ENCODE measurements around the gene NKAIN2.

NKAIN2 gene

DNA sequence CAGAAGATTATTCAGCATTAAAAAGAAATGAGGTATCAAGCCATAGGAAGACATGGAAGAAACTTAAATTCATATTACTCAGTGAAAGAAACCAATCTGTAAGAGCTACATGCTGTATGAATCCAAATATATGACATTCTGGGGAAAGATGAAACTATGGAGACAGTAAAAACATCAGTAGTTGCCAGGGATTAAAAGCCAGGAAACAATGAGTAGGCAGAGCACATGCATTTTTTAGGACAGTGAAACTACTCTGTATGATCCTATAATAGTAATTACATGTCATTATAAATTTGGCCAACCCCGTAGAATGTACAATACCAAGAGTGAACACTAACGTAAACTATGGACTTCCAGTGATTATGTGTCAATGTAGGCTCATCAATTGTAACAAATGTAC lies 1065.8 kb downstream of the NKAIN2 start:
- H3K27ac ChIP-seq (ENCODE audit: low read depth, low read length): no peak overlapping the region
- no peaks in the 10 kb centered on the region for H4K20me1 ChIP-seq (ENCODE audit: low read depth, low read length)
- no peak overlapping the region for H2AFZ ChIP-seq (ENCODE audit: low read depth, low read length, severe bottlenecking)
- TF ChIP-seq, protein P1, sequence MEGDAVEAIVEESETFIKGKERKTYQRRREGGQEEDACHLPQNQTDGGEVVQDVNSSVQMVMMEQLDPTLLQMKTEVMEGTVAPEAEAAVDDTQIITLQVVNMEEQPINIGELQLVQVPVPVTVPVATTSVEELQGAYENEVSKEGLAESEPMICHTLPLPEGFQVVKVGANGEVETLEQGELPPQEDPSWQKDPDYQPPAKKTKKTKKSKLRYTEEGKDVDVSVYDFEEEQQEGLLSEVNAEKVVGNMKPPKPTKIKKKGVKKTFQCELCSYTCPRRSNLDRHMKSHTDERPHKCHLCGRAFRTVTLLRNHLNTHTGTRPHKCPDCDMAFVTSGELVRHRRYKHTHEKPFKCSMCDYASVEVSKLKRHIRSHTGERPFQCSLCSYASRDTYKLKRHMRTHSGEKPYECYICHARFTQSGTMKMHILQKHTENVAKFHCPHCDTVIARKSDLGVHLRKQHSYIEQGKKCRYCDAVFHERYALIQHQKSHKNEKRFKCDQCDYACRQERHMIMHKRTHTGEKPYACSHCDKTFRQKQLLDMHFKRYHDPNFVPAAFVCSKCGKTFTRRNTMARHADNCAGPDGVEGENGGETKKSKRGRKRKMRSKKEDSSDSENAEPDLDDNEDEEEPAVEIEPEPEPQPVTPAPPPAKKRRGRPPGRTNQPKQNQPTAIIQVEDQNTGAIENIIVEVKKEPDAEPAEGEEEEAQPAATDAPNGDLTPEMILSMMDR (IDR thresholded peaks at IDR 0.05; ENCODE audit: insufficient read depth, low read length, poor library complexity, severe bottlenecking): no peak
- TF ChIP-seq EZH2phosphoT487 (conservative IDR thresholded peaks at IDR 0.05; ENCODE audit: low read length): no peak
- H3K9me2 ChIP-seq (replicated peaks; ENCODE audit: insufficient read depth, low read length): no peaks in the 10 kb centered on the region
- H3K36me3 ChIP-seq (ENCODE audit: low read length): no peaks in the 10 kb centered on the region
- no peak overlapping the region for H3K4me3 ChIP-seq (ENCODE audit: insufficient read depth, low read length, poor library complexity, severe bottlenecking)
- H3F3A ChIP-seq (ENCODE audit: insufficient read depth): no peaks in the 10 kb centered on the region
- H3K79me2 ChIP-seq (ENCODE audit: insufficient read depth, low read length): no peaks in the 10 kb centered on the region
- H3K9ac ChIP-seq (ENCODE audit: low read length): no peak overlapping the region
- no peaks in the 10 kb centered on the region for H3K9me3 ChIP-seq (ENCODE audit: insufficient read depth, low read length)
- H3K4me2 ChIP-seq (ENCODE audit: low read depth, low read length, poor library complexity, severe bottlenecking): no peak overlapping the region
- H3K27me3 ChIP-seq (ENCODE audit: low read length): peaks cover 2% of the 10 kb centered on the region; the same call in 1 of the 2 replicates

DNA sequence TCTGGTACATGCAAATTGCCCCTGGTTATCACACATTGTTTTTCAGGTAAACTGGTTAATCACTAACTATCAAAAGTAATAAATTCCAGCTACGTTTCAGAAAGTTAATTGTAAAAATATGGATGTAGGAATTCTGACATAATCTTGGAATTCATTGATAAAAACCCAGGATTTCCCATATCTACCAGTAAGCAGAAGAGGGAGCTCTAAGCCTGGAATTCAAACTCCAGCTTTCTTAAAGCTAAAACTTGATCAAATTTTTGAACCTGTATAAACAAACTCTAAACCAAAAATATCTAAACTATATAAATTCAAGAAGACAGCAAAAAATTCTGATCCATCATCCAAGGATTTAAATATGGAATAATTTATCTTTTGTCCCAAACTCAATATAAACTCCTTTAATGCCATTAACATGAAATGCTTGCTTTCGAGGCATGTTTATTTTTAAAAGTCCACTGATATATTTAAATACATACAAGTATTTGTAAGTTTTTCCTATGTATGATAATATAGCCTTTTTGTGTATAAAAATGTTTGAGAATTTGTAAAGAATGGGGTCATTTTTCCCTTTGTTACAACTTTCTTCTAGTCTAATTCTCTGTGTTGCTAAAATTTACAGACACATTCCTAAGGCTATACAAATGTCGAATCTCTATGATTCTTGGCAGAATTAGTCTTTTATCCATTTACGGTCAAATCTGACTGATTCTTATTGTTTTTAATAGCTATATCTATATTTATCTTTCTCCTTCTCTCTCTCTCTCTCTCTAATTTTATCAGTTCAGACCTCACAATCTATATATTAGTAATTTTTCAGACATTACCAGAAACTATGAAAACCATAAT lies 1067.2 kb downstream of the NKAIN2 start:
- no peaks in the 10 kb centered on the region for H3K79me2 ChIP-seq (ENCODE audit: insufficient read depth, low read length)
- H3K9me3 ChIP-seq (ENCODE audit: insufficient read depth, low read length): no peaks in the 10 kb centered on the region
- no peak overlapping the region for H3K4me3 ChIP-seq (ENCODE audit: insufficient read depth, low read length, poor library complexity, severe bottlenecking)
- H2AFZ ChIP-seq (ENCODE audit: low read depth, low read length, severe bottlenecking): no peak overlapping the region
- no peaks in the 10 kb centered on the region for H3K9me2 ChIP-seq (replicated peaks; ENCODE audit: insufficient read depth, low read length)
- H4K20me1 ChIP-seq (ENCODE audit: low read depth, low read length): no peaks in the 10 kb centered on the region
- no peak for TF ChIP-seq EZH2phosphoT487 (conservative IDR thresholded peaks at IDR 0.05; ENCODE audit: low read length)
- TF ChIP-seq, protein P1 (IDR thresholded peaks at IDR 0.05; ENCODE audit: insufficient read depth, low read length, poor library complexity, severe bottlenecking): no peak
- H3K27ac ChIP-seq (ENCODE audit: low read depth, low read length): no peak overlapping the region
- H3K4me2 ChIP-seq (ENCODE audit: low read depth, low read length, poor library complexity, severe bottlenecking): no peak overlapping the region
- no peaks in the 10 kb centered on the region for H3K27me3 ChIP-seq (ENCODE audit: low read length)
- H3K9ac ChIP-seq (ENCODE audit: low read length): no peak overlapping the region
- no peaks in the 10 kb centered on the region for H3K36me3 ChIP-seq (ENCODE audit: low read length)
- H3F3A ChIP-seq (ENCODE audit: insufficient read depth): no peaks in the 10 kb centered on the region

DNA sequence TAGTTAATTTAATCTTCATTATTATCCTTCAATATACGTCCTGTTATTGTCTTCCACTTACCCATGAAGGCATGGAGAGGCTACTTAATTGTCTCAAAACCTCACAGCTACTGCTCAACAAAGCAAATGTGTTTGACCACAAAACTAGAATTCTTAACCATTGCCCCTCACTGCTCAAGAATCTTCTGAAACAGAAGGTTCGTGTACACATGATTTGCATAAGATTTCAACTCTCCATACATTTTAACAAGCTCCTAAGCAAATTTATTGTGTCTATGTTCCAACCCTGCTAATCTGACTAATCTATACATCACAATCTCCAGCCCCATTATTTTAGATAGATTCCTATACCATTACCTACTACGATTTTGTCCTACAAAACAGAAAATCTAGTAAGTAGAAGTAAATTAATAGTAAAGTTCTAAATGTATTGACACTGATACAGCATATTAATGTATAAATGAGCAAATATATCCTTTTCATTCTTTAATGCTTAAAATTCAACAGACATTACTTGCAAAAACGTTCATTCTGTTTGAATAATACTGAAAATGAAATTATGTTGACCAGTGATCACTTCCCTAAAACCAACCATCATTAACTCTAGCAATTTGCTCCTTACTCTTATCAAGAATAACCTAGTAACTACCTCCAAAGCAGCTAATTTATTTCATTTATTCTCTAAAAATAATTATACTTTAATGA lies 1068.8 kb downstream of the NKAIN2 start:
- H3K9ac ChIP-seq (ENCODE audit: low read length): no peak overlapping the region
- no peaks in the 10 kb centered on the region for H3K27me3 ChIP-seq (ENCODE audit: low read length)
- no peaks in the 10 kb centered on the region for H3F3A ChIP-seq (ENCODE audit: insufficient read depth)
- H3K9me2 ChIP-seq (replicated peaks; ENCODE audit: insufficient read depth, low read length): no peaks in the 10 kb centered on the region
- H3K36me3 ChIP-seq (ENCODE audit: low read length): no peaks in the 10 kb centered on the region
- no peak overlapping the region for H2AFZ ChIP-seq (ENCODE audit: low read depth, low read length, severe bottlenecking)
- H4K20me1 ChIP-seq (ENCODE audit: low read depth, low read length): no peaks in the 10 kb centered on the region
- H3K4me3 ChIP-seq (ENCODE audit: insufficient read depth, low read length, poor library complexity, severe bottlenecking): no peak overlapping the region
- no peaks in the 10 kb centered on the region for H3K9me3 ChIP-seq (ENCODE audit: insufficient read depth, low read length)
- TF ChIP-seq, protein P1 (IDR thresholded peaks at IDR 0.05; ENCODE audit: insufficient read depth, low read length, poor library complexity, severe bottlenecking): no peak
- TF ChIP-seq EZH2phosphoT487 (conservative IDR thresholded peaks at IDR 0.05; ENCODE audit: low read length): no peak
- no peaks in the 10 kb centered on the region for H3K79me2 ChIP-seq (ENCODE audit: insufficient read depth, low read length)
- H3K4me2 ChIP-seq (ENCODE audit: low read depth, low read length, poor library complexity, severe bottlenecking): no peak overlapping the region
- H3K27ac ChIP-seq (ENCODE audit: low read depth, low read length): no peak overlapping the region
